Panc1 (cell line): Measurements from ENCODE around the gene CTCFL. TPM values are rescaled to one million over a fixed set of nuclear protein-coding genes. Genes with fewer than 3 reads are reported as not detected.

Source experiments
- ATAC-seq: fragments of 200-7000 bp; cut with Tn5 transposase; 2 replicates; pipeline ENCODE4 v1.9.1; 2020; ENCODE audit warnings: mild to moderate bottlenecking, moderate library complexity
- BruUV-seq: library from RNA; stranded (reverse); fragments of 400-500 nt; replicated peaks from 2 replicates; lab custom pipeline; 2021; lab: Mats Ljungman, UMichigan
- CTCF ChIA-PET: fragments of 300-600 bp; sonication (Branson Sonifier 250); formaldehyde crosslinking; loops from one replicate; lab custom pipeline; 2022; ENCODE audit warnings: antibody characterized with exemption; lab: Charles Lee
- POLR2A ChIA-PET: fragments of 300-600 bp; sonication (Branson Sonifier 250); formaldehyde crosslinking; loops from one replicate; lab custom pipeline; 2022; ENCODE audit warnings: antibody characterized with exemption; lab: Charles Lee
- DNase-seq: peaks from one replicate; pipeline ENCODE4 v3.0.0-alpha.2; 2010; ENCODE audit warnings: low read depth, low spot score
- H3K27ac ChIP-seq: 2 replicates; pipeline ENCODE4 v1.5.1; 2011; ENCODE audit warnings: mild to moderate bottlenecking, low read length, inconsistent platforms
- H3K27me3 ChIP-seq: fragments of 200-500 bp; sonication (Bioruptor generic); 2 replicates; pipeline ENCODE4 v1.6.0; 2014; ENCODE audit warnings: low read length, inconsistent platforms; ENCODE audit not compliant: control insufficient read depth, insufficient read depth
- H3K36me3 ChIP-seq: fragments of 200-500 bp; sonication (Bioruptor generic); 2 replicates; pipeline ENCODE4 v1.5.1; 2014; ENCODE audit warnings: inconsistent platforms, mild to moderate bottlenecking, low read length, moderate library complexity; ENCODE audit not compliant: control insufficient read depth, insufficient read depth
- H3K4me1 ChIP-seq: 2 replicates; pipeline ENCODE4 v1.5.1; 2011; ENCODE audit warnings: inconsistent platforms, mild to moderate bottlenecking, low read length, moderate library complexity; ENCODE audit not compliant: control insufficient read depth, insufficient read depth
- H3K4me3 ChIP-seq, 2 experiments: 2 replicates each; pipeline ENCODE4 v1.5.1; 2011 to 2012; ENCODE audit warnings: low read depth in 2 of 2, low read length in 2 of 2, mild to moderate bottlenecking in 2 of 2, inconsistent platforms in 1 of 2, moderate library complexity in 1 of 2
- H3K9me3 ChIP-seq: fragments of 200-500 bp; sonication (Bioruptor generic); 2 replicates; pipeline ENCODE4 v1.5.1; 2014; ENCODE audit warnings: low read depth, mild to moderate bottlenecking, inconsistent platforms, low read length, moderate library complexity; ENCODE audit not compliant: control insufficient read depth, insufficient read depth
- CTCF ChIP-seq: fragments of 450-650 bp; IDR thresholded peaks from 2 replicates; pipeline ENCODE4 v1.5.1; 2017; ENCODE audit warnings: mild to moderate bottlenecking
- POLR2AphosphoS5 ChIP-seq: IDR thresholded peaks from 2 replicates; pipeline ENCODE4 v1.6.1; 2012; ENCODE audit warnings: mild to moderate bottlenecking, low read depth, low read length, moderate library complexity
- REST ChIP-seq, 2 experiments: IDR thresholded peaks; 2 replicates each; pipeline ENCODE4 v1.6.1; 2011 to 2012; ENCODE audit warnings: low read depth in 2 of 2, control low read depth in 1 of 2, low read length in 1 of 2, mild to moderate bottlenecking in 1 of 2, moderate library complexity in 1 of 2; ENCODE audit not compliant: insufficient read depth in 1 of 2
- SIN3A ChIP-seq: IDR thresholded peaks from 2 replicates; pipeline ENCODE4 v1.6.1; 2012; ENCODE audit warnings: low read depth, mild to moderate bottlenecking, low read length, moderate library complexity, borderline replicate concordance; ENCODE audit not compliant: insufficient read depth
- TCF7L2 ChIP-seq: IDR thresholded peaks from 2 replicates; pipeline ENCODE4 v1.6.1; 2011; ENCODE audit warnings: mild to moderate bottlenecking, low read depth, low read length, inconsistent platforms
- in situ Hi-C: cut with HindIII; loops from 2 replicates; pipeline ENCODE4 v1.10.0; 2016; ENCODE audit warnings: low sequenced_read_pairs, low pct_unique_long_range_greater_than_20kb
- intact Hi-C: fragments of 100-400 bp; cut with micrococcal nuclease; formaldehyde crosslinking; loops from one replicate; pipeline ENCODE4 v1.10.0; 2022; ENCODE audit not compliant: unreplicated experiment
- total RNA-seq: library from RNA; stranded (reverse); gene quantifications from one replicate; pipeline ENCODE4 v1.2.1, GENCODE V29; 2021; ENCODE audit not compliant: unreplicated experiment

The CTCFL gene
- total RNA-seq, 1 experiment from 2014 or later: 0.05 TPM

GRCh38 chr20:57543754-57544153 lies 18.8 kb upstream of the CTCFL start:
- no peak for DNase-seq
- Histone ChIP-seq H3K4me3 (no peak overlapping the region), H3K27me3 (peaks cover 20% of the 10 kb centered on the region), H3K36me3 (no peaks in the 10 kb centered on the region), H3K27ac (no peak overlapping the region), H3K9me3 (no peaks in the 10 kb centered on the region), H3K4me1 (no peaks in the 10 kb centered on the region)
- in situ Hi-C loops: no loop called here
- TF ChIP-seq CTCF: no peak
- no peak for TF ChIP-seq TCF7L2
- no peak for TF ChIP-seq REST (IDR thresholded peaks at IDR 0.05; ENCODE audit: insufficient read depth in 1 of 2, low read depth in 2 of 2, low read length in 1 of 2)
- TF ChIP-seq SIN3A: no peak
- no peak for TF ChIP-seq POLR2AphosphoS5
- intact Hi-C loops: no loop called here
- ATAC-seq: no peak
- POLR2A ChIA-PET: no interaction called here
- BruUV-seq: no TSS peak
- CTCF ChIA-PET: no interaction called here

GRCh38 chr20:57540890-57541580 lies 16.1 kb upstream of the CTCFL start:
- no peak overlapping the region for H3K4me3 ChIP-seq
- intact Hi-C loops: no loop called here
- TF ChIP-seq SIN3A (no peak), TCF7L2 (no peak), REST (IDR thresholded peaks at IDR 0.05; ENCODE audit: insufficient read depth in 1 of 2, low read depth in 2 of 2, low read length in 1 of 2) (no peak), POLR2AphosphoS5 (no peak), CTCF (no peak)
- no peaks in the 10 kb centered on the region for H3K4me1 ChIP-seq
- H3K9me3 ChIP-seq: no peaks in the 10 kb centered on the region
- DNase-seq (no peak), ATAC-seq (no peak)
- no peaks in the 10 kb centered on the region for H3K36me3 ChIP-seq
- BruUV-seq: no TSS peak
- H3K27ac ChIP-seq: no peak overlapping the region
- in situ Hi-C loops: no loop called here
- CTCF ChIA-PET: interaction anchor here (0.7 kb wide), 1 partner anchor 49 kb away, joined by 3 read pairs; no protein-coding TSS in a partner anchor
- peaks cover 18% of the 10 kb centered on the region for H3K27me3 ChIP-seq
- POLR2A ChIA-PET: no interaction called here
